CD4-positive, alpha-beta T cell treated with Interleukin-2 at 100 ng/mL for 4 hours (primary cell): Measurements from ENCODE around the gene PBOV1.

Experiments used
- DNase-seq: peaks from one replicate; pipeline ENCODE4 v3.0.0-alpha.2; 2020; ENCODE audit warnings: low spot score

The PBOV1 gene

DNA sequence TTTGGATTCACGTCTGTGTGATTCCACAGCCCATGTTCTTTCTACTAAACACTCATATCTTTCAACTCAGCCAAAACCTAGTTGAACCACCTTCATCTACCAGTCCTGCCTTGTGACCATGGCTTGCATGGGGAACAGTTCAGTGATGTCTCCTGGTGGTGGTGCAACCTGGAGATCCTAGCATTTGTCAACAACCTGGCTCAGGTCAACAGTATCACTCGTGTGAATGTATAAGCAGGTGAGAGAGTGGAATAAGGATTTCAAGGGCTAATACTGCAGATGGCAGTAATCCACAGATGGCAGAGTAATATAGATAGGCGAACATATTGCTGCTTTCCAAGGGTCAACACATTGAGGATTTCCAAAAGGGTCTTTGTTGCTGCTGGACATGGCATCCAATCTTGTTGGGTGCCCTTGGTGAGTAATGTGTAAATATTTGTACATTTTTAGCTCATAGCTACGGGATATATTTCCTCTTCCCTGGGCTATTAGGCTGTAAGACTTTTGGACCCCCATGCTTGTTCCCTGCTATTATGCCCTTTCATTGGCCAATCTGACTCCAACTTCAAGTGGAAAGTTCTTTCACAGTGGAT lies 13.4 kb downstream of the PBOV1 start:
- no peak for DNase-seq

DNA sequence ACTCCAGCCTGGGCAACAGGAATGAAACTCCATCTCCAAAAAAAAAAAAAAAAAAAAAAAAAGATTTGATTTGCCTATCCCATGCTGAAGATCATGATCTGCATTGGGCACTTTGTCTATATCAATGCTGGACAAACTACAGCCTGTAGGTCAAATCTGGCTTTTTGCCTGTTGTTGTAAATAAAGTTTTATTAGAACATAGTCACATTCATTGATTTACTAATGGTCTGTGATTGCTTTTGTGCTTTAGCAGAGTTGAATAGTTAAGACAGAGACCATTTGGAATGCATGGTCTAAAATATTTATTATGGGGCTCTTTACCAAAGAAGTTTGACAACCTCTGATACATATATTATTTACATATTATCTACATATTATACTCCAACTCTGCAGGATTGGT lies 14.0 kb downstream of the PBOV1 start:
- DNase-seq, result no peak

DNA sequence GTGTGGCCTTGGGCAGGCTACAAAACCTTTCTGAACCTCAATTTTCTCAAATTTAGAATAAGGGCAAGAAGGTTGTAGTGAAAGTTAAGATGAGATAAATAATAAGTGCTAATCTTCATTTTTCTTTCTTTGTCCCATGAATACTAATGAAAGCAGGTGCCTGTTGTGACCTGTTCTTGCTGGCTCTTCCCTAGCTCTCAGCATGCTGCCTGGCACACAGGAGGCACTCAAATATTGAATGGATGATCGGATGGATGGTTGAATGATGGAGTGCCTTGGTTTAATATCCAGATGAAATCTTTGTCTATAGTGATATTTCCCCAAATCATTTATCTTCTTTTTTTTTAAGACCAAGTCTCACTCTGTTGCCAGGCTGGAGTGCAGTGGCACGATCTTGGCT lies 15.0 kb downstream of the PBOV1 start:
- DNase-seq, result no peak

DNA sequence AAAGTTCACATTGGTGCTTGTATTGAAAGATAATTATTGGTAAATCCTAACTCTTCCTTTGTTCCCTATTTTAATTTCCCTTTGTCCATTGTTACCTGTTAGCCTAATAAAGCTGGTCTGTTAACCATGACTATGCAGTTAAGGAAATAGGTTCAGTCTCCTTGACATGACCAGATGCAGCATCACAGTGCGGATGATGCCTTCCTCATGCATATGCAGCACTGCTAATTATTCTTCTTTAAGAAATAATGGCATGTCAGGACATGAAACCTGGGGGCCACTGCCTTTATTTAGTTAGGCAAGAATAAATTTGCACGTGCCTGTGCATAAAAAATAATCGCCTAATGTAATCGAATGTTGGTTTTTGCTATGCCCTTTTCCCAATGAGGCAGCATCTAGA lies 16.5 kb downstream of the PBOV1 start:
- DNase-seq, result no peak

DNA sequence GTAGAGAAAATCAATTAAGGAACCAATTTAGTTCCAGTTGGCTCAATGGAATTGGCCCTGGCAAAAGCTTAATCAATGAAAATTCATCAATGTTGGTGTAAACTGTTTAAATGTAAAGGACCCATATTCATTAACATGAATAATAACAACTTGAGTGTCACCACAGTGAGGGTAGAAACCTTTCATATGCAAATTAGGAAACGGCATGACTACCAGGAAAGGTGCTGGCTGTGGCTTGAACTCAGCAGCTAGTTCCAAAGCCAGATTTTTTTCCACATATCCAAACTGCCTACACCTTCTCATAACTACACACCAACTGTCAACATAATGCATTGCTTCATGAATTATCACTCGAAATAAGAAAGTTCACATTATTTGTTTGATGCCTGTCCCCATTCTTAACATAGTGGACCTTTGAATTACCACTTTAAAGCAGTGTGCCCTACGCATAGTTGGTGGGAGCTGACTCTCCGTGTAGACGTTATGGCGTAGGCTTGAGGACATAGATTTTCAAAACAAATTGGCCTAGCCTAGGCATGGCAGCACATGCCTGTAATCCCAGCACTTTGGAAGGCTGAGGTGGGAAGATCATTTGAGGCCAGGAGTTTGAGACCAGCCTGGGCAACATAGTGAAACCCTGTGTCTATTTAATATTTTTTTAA lies 19.7 kb downstream of the PBOV1 start:
- DNase-seq, result no peak

DNA sequence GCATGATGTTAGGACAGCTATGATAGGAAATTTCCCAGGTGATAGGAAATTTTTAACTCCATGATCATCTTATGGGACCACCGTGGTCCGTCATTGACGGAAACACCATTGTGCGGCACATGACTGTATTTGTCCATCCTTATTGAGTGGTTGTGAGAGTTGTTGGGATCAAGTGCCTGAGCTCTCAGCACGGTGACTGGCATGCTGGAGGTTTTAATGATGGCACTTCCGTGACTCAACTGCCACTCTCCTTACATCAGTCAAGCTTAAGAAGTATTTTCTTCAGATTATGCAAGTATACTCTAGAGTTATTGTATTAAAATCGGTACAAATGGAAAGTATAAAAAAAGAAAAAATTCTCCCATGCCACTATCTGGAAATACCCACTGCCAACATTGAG lies 20.7 kb downstream of the PBOV1 start:
- DNase-seq, result no peak

DNA sequence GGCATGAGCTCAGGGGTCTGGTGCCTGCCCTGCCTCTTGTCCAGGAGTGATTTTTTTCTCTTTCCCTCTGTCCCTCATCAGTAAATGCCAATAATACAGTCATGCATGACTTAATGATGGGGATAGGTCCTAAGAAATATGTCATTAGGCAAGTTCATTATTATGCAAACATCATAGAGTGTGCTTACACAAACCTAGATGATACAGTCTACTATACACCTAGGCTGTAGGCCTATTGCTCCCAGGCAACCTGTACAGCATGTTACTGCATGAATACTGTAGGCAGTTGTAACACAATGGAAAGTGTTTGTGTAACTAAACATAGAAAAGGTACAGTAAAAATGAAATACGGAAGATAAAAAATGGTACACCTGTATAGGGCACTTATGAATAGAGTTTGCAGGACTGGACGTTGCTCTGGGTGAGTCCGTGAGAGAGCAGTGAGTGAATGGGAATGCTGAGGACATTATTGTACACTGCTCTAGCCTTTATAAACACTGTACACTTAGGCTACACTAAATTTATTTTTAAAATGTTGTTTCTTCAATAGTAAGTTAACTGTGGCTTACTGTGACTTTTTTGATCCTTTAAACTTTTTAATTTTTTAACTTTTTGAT lies 22.1 kb downstream of the PBOV1 start:
- no peak for DNase-seq

DNA sequence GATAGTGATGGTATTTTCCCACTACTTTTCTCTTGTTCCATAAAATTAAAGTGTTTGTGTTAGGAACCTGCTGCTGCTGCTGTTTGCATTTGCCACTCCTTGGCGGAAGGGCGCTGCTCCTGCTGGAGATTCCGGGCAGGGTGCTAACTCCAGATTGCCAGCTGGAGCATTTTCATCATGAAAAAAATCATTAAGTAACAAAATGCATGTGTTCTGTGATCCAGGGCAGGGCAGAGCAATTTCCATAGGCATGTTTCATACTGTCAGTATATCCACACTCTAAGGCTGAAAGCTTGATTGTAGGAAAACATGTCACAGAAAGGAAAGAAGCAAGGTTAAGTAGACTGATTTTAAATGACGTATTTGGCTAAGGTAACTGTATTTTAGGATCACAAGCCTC lies 24.0 kb downstream of the PBOV1 start:
- no peak for DNase-seq

DNA sequence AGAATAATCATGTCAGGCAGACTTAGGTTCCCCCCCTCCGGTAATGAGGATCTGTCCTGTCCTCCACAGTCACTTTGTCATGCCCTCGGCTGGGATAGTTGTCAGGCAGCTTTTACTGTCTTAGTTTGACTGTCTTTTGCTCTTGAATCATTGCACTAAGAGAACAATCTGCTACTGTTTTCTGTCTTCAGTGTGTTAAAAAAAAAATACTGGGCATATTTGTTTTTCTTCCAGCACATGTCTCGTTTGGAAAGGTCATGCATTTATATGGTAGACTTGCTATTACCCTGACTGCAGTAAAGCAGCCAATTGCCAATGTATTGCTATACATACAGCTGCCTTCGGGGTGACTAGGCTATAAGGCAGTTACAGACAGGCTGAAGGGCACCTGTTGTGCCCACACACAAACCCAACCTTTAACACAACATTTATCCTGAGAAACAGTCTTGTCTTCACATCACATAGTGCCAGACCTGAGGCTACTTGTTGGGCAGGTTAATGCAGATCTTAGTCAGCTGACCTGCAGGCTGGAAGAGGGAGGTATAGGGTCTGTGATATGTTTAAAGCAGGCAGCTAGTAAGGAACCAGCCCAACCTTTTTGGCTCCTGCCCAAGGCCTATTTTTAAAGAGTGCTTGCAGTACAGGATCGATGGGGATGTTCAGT lies 29.9 kb downstream of the PBOV1 start:
- no peak for DNase-seq

DNA sequence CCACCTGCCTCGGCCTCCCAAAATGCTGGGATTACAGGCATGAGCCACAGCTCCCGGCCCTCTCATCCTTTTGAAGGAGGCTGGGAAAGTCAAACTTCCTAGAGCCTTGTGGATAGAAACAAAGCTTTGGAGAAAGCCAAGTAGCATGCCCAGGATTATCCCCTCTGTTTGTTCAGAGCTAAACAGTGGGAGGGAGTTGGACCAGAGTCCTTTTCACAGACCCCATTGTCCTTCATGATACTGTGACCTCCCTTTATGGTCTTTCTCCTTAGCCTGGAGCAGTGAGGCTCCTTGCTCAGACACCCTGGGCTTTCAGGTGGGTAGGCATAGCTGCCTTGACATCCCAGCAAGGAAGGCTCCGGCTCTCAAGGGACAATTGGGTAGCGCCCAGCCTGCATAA lies 31.1 kb downstream of the PBOV1 start:
- no peak for DNase-seq

DNA sequence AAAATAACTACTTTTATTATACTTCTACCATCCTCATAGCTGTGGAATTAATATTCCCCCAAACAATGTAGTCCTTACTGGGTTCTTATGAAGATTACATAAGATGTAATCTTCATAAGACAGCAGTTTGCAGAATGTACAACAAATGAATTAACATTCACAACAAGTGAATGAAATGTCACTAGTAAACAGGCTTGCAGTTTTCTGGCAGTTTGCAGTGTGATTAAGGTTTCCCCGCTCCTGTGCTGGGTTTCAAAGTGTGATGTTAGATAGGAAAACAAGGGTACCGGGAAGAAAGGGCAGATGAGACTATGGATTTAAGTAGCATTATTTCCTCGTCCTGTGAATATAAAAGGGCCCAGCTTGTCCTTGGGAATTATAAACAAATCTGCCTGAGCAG lies 34.1 kb downstream of the PBOV1 start:
- no peak for DNase-seq

DNA sequence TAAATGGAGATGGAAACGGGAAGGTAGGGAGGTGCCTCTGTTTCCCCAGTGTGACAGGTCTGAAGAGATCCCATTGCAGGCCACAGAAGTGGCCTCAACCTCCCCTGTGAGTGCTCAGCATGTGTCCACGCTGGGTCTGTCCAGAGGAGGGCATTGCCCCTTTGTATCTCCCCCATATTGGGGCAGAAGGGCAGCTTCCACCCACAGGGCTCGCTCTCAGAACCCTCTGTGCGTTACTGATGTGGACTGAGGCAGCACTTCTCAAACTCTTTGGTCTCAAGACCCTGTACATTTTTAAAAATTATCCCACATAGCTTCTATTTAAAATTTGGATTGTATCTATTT lies 34.5 kb downstream of the PBOV1 start:
- no peak for DNase-seq

DNA sequence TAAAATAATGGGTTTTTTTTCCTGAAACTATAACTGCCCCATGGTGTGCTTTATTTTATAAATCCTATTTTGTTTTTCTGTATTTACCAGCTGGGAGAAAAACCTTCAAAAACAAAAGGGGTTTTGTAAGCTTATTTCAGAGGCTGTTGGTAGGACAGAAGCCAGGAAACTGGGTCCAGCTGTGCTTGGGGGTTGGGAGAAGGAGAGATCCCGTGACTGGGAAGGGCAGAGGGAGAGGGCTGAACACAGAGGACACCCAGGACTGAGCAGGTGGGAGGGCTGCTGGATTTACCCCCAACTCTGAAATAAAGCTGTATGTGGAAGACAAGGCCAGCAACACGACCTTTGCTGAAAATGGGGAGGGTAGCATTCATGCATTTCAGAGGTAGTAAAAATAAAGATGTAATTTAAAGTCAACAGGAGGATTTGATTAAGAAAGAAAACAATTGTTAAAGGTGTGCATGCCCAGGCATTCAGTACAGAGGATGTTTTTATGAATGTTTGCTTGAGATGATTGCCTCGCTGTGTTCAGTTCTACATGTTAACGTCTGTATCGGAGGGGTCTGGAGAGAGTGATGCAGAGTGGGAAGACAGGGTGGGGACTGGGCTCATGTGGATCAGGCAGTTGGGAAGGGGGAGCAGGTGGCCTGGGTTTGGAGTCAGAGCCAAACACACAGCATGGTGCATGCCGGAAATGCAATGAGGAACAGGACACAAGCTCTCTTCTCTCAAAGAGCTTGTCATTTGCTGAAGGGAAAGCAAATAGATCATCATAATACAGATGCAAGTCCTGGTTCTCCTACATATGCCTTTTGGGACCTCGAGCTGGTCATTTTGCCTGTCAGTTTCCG lies 35.1 kb downstream of the PBOV1 start:
- DNase-seq, result no peak

DNA sequence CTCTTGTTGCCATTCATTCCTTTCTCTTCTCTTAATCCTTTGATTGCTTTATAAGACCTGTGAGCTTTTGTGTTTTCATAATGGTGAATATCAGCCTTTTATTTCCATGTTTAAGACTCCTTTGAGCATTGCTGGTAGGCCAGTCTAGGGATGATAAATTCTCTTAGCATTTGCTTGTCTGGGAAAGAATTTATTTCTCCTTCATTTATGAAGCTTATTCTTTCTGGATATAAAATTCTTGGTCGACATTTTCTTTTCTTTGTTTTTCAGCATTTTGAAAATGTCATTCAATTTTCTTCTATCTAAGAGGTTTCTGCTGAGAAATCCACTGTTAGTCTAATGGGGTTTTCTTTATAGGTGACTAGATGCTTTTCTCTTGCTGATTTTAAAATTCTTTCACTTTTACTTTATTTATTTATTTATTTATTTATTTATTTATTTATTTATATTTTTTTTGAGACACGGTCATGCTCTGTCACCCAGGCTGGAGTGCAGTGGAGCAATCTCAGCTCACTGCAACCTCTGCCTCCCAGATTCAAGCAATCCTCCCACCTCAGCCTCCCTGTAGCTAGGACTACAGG lies 41.5 kb downstream of the PBOV1 start:
- no peak for DNase-seq

DNA sequence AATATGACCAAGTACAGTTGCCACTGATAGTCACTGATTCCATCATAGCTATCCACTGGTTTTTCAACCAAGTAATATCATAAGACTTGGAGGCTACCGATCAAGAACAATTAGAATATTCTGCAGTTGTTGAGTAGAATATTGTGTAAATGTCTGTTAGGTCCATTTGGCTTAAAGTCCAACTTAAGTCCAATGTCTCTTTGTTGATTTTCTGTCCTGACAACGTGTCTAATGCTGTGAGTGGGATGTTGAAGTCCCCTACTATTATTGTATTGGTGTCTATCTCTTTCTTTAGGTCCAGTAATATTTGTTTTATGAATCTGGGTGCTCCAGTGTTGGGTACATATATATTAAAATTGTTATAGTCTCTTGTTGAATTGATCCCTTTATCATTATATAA lies 42.7 kb downstream of the PBOV1 start:
- DNase-seq, result no peak
